GM12891 (cell line): ENCODE measurements around the gene STK11.

Experiments
- DNase-seq: peaks from one replicate; pipeline ENCODE4 v3.0.0; 2011; ENCODE audit warnings: low spot score; ENCODE audit not compliant: insufficient read length
- FAIRE-seq: peaks from 2 replicates; lab custom pipeline; 2011; peaks lifted over from hg19 to GRCh38; lab: Jason Lieb, UNC
- PAX5 ChIP-seq: IDR thresholded peaks from 2 replicates; pipeline ENCODE4 v1.6.1; 2011; ENCODE audit warnings: low read length, moderate library complexity, mild to moderate bottlenecking; ENCODE audit not compliant: insufficient read depth, severe bottlenecking
- POLR2A ChIP-seq: IDR thresholded peaks from 2 replicates; pipeline ENCODE4 v1.6.1; 2011; ENCODE audit warnings: low read depth, low read length, control low read depth
- POLR2AphosphoS5 ChIP-seq: IDR thresholded peaks from 2 replicates; pipeline ENCODE4 v1.6.1; 2011; ENCODE audit warnings: low read depth, low read length, control low read depth
- POU2F2 ChIP-seq: IDR thresholded peaks from 2 replicates; pipeline ENCODE4 v1.6.1; 2011; ENCODE audit warnings: low read depth, mild to moderate bottlenecking, control low read depth, low read length, moderate library complexity
- SPI1 ChIP-seq: IDR thresholded peaks from 2 replicates; pipeline ENCODE4 v1.6.1; 2011; ENCODE audit warnings: low read depth, low read length, control low read depth
- TAF1 ChIP-seq: IDR thresholded peaks from 2 replicates; pipeline ENCODE4 v1.6.1; 2011; ENCODE audit warnings: low read depth, low read length, control low read depth

STK11 gene

GRCh38 chr19:1266129-1266915 is 60.7 kb downstream of the STK11 start:
- DNase-seq: peak; percentile 81
- no peak for TF ChIP-seq PAX5
- TF ChIP-seq POLR2A: no peak
- TF ChIP-seq TAF1: no peak
- TF ChIP-seq POLR2AphosphoS5: no peak
- no peak for TF ChIP-seq SPI1
- TF ChIP-seq POU2F2: no peak
- FAIRE-seq: peak; percentile 93

- FAIRE-seq (no peak), DNase-seq (no peak)
- TF ChIP-seq PAX5 (peak; percentile 38), SPI1 (no peak)
These were observed 61.4 kb downstream of the STK11 start for GRCh38 chr19:1266916-1267476.

DNA sequence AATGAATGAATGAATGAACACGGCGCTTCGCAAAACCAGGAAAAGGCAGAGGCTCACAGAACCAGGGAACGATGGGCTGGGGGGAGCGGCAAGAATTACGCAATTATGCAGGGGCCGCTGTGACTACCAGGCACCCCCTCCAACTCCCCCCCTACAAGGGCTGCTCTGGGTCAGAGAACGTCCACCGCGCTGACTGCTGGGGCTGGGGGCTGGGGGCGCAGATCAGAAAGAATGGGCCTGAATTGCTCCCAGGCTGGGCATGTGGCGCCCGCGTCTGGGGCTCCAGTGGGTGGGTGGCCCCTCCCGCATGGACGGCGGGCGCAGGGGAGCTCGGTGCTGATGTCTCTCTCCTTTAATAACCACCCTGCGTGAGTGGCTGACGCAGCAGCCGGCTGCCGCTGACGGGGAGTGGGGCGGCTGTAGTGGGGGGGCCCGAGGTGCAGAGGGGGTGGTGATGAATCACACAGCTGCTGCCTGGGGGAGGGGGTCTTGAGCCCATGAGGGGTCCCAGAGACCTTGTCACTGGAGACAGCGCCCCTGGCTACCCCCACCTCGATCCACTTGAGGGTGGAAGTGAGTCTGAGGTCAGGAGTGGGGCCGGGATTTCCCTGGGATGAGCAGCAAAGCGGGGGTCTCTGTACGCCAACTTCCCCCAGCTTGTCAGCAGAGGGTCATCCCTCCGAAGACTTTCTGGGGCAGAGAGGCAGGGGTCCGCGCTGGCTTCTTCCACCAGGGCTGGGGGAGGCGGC is 62.1 kb downstream of the STK11 start:
- no peak for TF ChIP-seq POLR2A
- TF ChIP-seq TAF1: no peak
- no peak for TF ChIP-seq PAX5
- TF ChIP-seq POLR2AphosphoS5: no peak
- TF ChIP-seq SPI1: no peak
- no peak for TF ChIP-seq POU2F2
- no peak for FAIRE-seq

DNA sequence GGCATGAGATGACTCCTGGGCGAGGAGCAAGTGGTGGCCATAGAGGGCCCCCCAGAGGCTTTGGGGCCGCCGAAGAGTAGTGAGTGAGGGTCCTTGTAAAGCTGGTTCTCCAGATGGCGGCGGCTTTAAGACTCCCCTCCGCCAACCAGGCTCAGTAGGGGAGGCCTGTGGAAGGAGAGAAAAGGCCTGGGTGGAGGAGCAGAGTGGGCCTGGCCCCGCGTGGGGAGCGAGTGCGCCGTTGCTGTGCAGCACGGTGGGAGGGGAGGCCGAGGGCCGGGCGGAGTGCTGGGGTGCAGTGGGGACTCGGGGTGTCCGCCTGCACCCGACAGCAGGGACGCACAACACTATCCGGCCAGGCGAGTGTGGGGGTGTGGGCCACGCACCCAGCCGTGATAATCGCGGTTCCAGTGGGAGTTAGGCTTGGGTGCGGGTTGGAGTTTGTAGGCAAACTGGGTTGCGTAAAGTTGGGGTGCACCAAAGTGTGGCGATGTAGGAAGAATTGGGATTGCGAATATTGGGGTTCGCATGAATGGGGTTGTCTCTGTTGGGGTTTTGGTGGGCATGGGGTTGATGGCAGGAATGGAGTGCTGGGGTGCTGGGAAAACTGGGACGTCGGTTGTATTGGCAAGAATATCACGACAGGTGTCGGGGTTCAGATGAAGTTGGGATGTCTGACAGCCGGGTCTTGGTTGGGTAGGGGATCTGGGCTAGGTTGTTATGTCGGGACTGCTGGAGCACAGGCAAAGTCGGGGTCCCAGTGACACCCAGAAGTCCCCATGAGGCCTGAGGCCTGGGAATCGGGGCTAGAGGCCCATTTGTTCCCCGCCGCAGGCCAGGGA is 62.9 kb downstream of the STK11 start:
- TF ChIP-seq SPI1 (no peak), POU2F2 (no peak)
- no peak for FAIRE-seq
- DNase-seq: no peak

More for the DNA sequence above, 62.1 kb downstream of the STK11 start:
- DNase-seq: no peak

GRCh38 chr19:1269065-1269477 is 63.5 kb downstream of the STK11 start, which contains the start of gene CIRBP:
Gene CIRBP (plus strand): TSS chr19:1269332. CDS start chr19:1270934, 1,602 bp downstream.
- FAIRE-seq: no peak
- peak; percentile 99 for TF ChIP-seq PAX5
- peak; percentile 96 for TF ChIP-seq TAF1
- TF ChIP-seq SPI1: no peak
- TF ChIP-seq POU2F2: peak; percentile 93
- peak; percentile 98 for TF ChIP-seq POLR2A
- peak; percentile 99 for TF ChIP-seq POLR2AphosphoS5
- peak; percentile 97 for DNase-seq

DNA sequence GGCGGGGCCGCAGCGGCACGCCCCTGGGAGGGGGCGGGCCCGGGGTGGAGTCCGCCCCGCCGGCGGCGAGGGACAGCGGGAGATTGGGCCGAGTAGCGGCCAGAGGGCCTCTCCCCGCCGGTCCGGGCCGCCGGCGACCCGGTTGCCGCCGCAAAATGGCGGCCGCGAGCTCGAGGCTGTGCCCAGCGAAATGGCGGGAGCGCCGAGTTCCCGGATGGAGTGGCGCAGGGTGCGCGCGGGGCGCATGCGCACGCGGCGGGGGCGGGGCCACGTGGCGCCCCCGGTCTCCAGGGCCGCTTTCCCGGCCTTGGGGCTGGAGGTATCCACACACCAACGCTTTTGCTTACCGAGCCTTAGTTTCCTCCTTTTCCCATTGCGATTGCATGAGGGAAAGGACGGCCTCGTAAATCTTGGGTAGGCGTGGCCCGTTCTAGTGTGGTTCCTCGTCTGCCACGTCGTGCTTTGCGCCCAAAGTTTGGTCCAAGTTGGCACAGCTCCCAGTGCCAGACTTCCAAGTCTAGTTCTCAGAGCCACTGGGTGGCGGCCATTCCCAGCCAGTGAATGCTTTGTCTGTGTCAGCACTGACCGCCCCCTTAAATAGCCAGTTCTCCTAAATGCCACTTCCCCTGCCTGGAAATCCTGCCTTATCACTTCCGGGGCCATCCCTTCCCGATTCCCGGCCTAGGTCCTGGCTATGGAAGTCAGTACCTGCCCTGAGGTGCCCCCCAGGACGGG is 64.1 kb downstream of the STK11 start:
- peak; percentile 89 for TF ChIP-seq POLR2A
- peak; percentile 92 for TF ChIP-seq POLR2AphosphoS5
- TF ChIP-seq PAX5: no peak
- TF ChIP-seq POU2F2: no peak; the same call in 1 of the 2 replicates
- TF ChIP-seq TAF1: no peak
- TF ChIP-seq SPI1: no peak
- peak; percentile 98 for FAIRE-seq
- peak; percentile 88 for DNase-seq

DNA sequence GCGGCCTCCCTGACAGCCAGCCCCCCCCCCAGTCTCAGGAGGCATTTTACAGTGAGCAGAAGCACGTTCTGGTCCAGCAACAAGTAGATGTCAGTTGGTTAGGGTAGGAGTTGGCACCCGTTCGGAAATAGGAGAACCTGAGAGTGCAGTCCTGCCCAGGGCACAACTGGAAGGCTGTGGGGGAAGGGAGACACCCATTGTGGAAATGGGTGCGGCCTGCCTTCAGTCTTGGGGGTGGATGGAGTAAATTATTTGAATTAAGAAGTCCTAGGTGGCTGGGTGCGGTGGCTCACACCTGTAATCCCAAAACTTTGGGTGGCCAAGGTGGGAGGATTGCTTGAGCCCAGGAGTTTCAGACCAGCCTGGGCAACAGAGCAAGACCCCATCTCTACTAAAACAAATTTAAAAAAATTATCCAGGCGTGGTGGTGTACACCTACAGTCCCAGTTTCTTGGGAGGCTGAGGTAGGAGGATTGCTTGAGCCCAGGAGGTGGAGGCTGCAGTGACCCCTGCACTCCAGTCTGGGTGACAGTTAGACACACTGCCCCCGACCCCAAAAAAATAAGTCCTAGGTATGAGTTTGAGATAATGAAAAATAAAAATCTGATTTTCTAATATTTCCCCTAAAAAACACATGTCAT is 64.8 kb downstream of the STK11 start:
- DNase-seq (no peak), FAIRE-seq (no peak)
- no peak; the same call in 1 of the 2 replicates for TF ChIP-seq POLR2A
- no peak; the same call in 1 of the 2 replicates for TF ChIP-seq POU2F2
- TF ChIP-seq POLR2AphosphoS5: no peak
- TF ChIP-seq TAF1: no peak
- TF ChIP-seq SPI1: no peak
- TF ChIP-seq PAX5: no peak
